ENCODE data around the gene RXRA.

RXRA gene

GRCh38 chr9:134368571-134368970 is 42.3 kb downstream of the RXRA start (continued):
- peak; percentile 94 for TF ChIP-seq ZNF18 (tag by site-specific recombination; IDR thresholded peaks at IDR 0.05)
- TF ChIP-seq ZNF830 (tag by site-specific recombination; IDR thresholded peaks at IDR 0.05; ENCODE audit: low read depth), result no peak
- TF ChIP-seq ZNF175 (tag by site-specific recombination; IDR thresholded peaks at IDR 0.05), result 0 out of 2 replicates have a peak, but pooled peaks have one; percentile 63
- TF ChIP-seq ZNF623 (tag by site-specific recombination; IDR thresholded peaks at IDR 0.05), result no peak
- no peak for TF ChIP-seq ZNF510 (tag by site-specific recombination; IDR thresholded peaks at IDR 0.05; ENCODE audit: insufficient replicate concordance)

- CTCF ChIA-PET, result no interaction called here
- Histone ChIP-seq H3K4me1 (ENCODE audit: control insufficient read depth, insufficient read depth, low read length) (peaks cover 7% of the 10 kb centered on the region), H3K9me3 (ENCODE audit: control insufficient read depth, insufficient read depth, low read depth, low read length) (no peaks in the 10 kb centered on the region), H3K36me3 (ENCODE audit: control insufficient read depth in 2 of 2, insufficient read depth in 1 of 2, low read length in 2 of 2) (no peaks in the 10 kb centered on the region), H3K4me3 (ENCODE audit: low read depth, low read length) (no peak overlapping the region), H3K27ac (ENCODE audit: extremely low read depth, low read depth, low read length) (no peak overlapping the region)
- TF ChIP-seq ZIC2 (tag by site-specific recombination; IDR thresholded peaks at IDR 0.05) (peak; percentile 47), SP2 (tag by site-specific recombination; IDR thresholded peaks at IDR 0.05) (peak; percentile 16; the same call in 1 of the 2 replicates), ZBTB26 (tag by site-specific recombination; optimal IDR thresholded peaks at IDR 0.05) (peak; percentile 23), EGR2 (tag by site-specific recombination; IDR thresholded peaks at IDR 0.05; ENCODE audit: low read depth) (peak; percentile 87), ZFHX2 (tag by site-specific recombination; conservative IDR thresholded peaks at IDR 0.05) (peak; percentile 91), MZF1 (tag by site-specific recombination; IDR thresholded peaks at IDR 0.05; ENCODE audit: borderline replicate concordance) (no peak), KLF1 (tag by site-specific recombination; IDR thresholded peaks at IDR 0.05) (peak; percentile 31; the same call in 1 of the 2 replicates), ZNF558 (tag by site-specific recombination; IDR thresholded peaks at IDR 0.05) (no peak), PATZ1 (tag by site-specific recombination; IDR thresholded peaks at IDR 0.05) (peak; percentile 53; the same call in 1 of the 2 replicates), ZBTB21 (tag by site-specific recombination; IDR thresholded peaks at IDR 0.05) (no peak)
- POLR2A ChIA-PET, result interaction anchor here (0.7 kb wide), 1 partner anchor 9 kb away, joined by 3 read pairs; no protein-coding TSS in a partner anchor
Measured at GRCh38 chr9:134369416-134370212, 43.4 kb downstream of the RXRA start.

GRCh38 chr9:134370213-134370492 is 43.9 kb downstream of the RXRA start:
- no peak for TF ChIP-seq BCL6B (tag by site-specific recombination; IDR thresholded peaks at IDR 0.05)
- no peak for TF ChIP-seq ELK4 (IDR thresholded peaks at IDR 0.05; ENCODE audit: borderline replicate concordance, low read depth, low read length)
- no peak for TF ChIP-seq ZNF10 (tag by site-specific recombination; IDR thresholded peaks at IDR 0.05)
- no peak for TF ChIP-seq HOXD13 (CRISPR knock-in tag; IDR thresholded peaks at IDR 0.05; ENCODE audit: borderline replicate concordance)
- TF ChIP-seq ZFP69B (tag by site-specific recombination; IDR thresholded peaks at IDR 0.05), result no peak
- Histone ChIP-seq H3K4me1 (ENCODE audit: control insufficient read depth, insufficient read depth, low read length) (peaks cover 7% of the 10 kb centered on the region), H3K36me3 (ENCODE audit: control insufficient read depth in 2 of 2, insufficient read depth in 1 of 2, low read length in 2 of 2) (no peaks in the 10 kb centered on the region), H3K4me3 (ENCODE audit: low read depth, low read length) (no peak overlapping the region), H3K27ac (ENCODE audit: extremely low read depth, low read depth, low read length) (no peak overlapping the region), H3K9me3 (ENCODE audit: control insufficient read depth, insufficient read depth, low read depth, low read length) (no peaks in the 10 kb centered on the region)
- CTCF ChIA-PET, result no interaction called here
- POLR2A ChIA-PET, result no interaction called here

Data from HEK293 (cell line).